ENCODE data around the gene SRP14.
"Not testable (repeated sequence)": the region's sequence is repeated elsewhere in the genome, so short reads cannot be mapped to it uniquely, and the experiment has no call there.

Gene SRP14

DNA sequence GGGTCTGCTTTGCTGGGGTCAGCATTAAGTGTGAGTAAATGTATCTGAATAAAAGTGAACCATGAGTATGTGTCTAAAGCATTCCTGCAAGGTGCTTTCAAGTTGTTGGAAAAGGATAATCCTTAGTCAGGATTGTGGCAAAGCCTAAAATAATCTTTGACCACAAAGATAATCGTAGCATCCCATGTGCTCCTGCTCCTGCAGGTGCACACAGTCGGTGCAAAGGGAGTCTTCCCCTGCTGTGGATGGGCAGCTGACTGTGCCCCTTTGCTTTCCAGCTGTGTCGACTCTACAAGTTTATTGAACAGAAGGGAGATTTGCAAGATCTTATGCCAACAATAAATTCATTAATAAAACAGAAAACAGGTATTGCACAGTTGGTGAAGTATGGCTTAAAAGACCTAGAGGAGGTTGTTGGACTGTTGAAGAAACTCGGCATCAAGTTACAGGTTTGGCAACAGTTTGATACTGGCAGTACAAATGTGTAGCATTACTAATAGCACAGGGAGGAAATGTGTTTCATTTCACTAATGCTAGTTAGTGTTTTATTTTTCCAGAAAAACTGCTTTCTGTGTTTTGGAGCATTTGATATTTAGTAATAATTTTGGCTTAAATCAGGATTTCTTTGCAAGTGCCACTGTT lies 22.6 kb downstream of the SRP14 start:
- FAIRE-seq = no peak

DNA sequence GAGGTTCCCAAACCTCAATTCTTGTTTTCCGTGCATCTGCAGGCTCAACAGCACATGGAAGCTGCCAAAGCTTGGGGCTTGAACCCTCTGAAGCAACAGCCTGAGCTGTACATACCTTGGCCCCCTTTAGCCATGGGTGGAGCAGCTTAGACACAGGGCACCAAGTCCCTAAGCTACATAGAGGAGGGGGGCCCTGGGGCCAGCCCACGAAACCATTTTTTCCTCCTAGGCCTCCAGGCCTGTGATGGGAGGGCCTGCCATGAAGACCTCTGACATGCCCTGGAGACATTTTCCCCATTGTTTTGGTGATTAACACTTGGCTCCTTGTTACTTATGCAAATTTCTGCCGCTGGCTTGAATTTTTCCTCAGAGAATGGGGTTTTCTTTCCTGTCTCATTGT lies 24.6 kb downstream of the SRP14 start:
- FAIRE-seq = no peak

GRCh38 chr15:40013372-40013771 lies 25.6 kb downstream of the SRP14 start:
- not testable (repeated sequence) for FAIRE-seq

DNA sequence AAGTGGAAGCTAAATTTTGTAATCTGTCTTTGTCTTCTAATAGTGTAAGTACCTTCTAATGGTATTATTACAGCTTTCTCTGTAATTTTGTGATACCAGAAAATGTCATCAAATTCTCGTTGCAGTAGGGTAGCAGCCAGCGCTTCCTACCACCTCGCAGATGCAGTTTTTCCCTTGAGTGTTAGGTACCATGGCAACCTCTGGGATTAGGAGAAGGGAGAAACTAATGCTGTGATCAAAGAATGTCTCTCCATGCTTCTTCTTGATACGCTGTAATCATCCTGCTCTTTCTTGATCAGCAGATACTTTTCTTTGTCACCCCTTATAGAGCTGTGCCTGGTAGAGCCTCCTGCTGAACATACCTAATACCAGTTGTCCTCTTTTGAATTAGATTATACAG lies 27.7 kb downstream of the SRP14 start:
- no peak for FAIRE-seq

GRCh38 chr15:40010686-40011085 lies 28.3 kb downstream of the SRP14 start:
- FAIRE-seq = no peak

GRCh38 chr15:40008061-40008765 lies 30.8 kb downstream of the SRP14 start:
- FAIRE-seq = no peak

DNA sequence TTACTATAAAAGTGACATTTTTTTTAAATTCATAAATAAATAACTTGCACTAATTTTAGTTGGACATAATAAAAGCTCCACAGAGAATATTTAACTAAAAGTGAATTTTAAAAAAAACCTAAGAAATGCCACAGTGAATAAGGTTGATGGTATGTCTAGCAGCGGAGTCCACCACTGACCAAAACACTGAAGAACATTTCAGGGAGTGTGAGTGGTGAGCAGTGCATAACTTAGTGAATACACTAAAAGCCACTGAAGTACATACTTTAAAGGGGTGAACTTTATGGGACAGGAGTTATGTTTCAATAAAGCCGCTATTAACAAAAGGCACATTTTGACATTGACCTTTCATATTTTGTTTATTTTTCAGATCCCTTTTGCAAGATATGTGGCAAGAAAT lies 32.3 kb downstream of the SRP14 start:
- FAIRE-seq = no peak

- no peak for FAIRE-seq
Measured at GRCh38 chr15:40006003-40006402, 33.0 kb downstream of the SRP14 start.

DNA sequence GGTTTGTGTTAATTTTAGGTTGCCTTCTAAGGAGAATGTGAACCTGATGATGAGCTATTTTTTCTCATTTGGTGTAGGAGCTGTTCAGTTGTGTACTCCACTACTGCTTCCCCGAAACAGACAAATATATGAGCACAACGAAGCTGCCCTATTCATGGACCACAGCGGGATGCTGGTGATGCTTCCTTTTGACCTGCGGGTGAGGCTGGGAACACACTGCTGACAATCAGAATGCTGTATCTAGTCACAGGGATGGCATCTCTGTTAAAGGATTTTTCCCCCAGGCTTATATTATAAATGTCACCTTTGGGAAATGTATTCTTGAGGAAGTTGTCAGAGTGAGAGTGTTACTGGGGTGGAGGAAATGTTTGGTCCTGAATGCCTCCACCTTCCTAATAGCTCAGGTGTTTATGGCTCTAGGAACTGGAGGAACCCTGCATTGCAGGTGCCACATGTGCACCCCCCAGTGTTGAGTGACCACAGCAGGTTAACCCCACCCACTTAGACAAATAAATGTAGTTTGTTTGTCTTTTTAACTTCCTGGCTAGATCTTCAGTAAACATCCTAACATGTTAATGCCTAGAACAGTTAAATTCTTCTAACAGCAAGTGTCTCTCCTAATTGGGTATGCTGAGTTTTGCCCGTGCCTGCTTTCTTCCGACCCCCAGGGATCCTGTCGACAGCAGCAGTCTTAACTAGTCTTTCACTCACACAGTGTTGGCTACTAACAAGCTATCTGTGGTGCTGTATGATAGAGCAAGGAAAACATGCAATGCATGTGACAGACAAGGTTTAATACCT lies 35.7 kb downstream of the SRP14 start:
- no peak for FAIRE-seq

- no peak for FAIRE-seq
Measured at GRCh38 chr15:40002295-40002694, 36.7 kb downstream of the SRP14 start.

- FAIRE-seq = no peak
Measured at GRCh38 chr15:39999538-40000200, 39.3 kb downstream of the SRP14 start.

DNA sequence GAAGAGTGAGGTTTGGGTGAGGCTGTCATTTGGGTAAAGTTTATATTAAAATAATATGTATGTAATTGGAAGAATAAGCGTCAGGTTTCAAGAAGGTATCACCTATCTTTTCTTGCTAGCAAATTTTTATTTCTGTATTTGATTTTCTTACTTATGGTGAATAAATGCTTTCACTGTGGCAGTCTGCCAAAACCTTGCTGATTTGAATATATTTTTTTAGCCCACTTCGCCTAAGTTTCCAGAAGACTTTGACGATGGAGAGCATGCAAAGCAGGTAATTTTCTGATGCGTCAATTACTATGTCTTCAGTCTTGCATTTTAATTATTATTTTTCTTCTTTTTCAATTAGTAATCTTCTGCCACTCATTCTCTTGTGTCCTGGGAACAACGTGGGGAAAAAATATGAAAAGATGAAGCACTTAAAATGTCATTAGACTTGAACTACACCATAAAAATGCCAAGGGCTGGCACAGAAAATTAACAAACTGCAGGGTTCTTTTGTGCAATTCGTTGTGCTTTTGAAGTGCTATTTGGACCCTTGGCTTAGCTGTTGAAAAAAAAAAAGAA lies 40.4 kb downstream of the SRP14 start:
- no peak for FAIRE-seq

DNA sequence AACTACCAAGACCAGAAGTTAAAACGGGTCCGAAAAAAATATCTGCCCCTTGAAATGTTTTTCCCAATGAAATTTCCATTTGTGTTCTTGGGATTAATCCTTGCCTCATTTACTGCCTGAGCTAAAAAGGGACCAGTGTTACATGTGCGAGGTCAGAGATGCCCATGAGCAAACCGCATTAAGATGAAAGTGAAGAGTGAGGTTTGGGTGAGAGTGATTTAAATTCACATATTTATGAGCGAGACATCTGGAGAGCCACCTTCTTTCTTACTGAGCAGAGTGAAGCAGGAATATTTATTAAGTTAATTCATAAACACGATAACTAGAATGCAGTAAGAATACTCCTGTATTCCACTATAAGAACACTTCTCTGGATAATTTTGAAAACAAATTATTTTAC lies 41.3 kb downstream of the SRP14 start:
- no peak for FAIRE-seq

DNA sequence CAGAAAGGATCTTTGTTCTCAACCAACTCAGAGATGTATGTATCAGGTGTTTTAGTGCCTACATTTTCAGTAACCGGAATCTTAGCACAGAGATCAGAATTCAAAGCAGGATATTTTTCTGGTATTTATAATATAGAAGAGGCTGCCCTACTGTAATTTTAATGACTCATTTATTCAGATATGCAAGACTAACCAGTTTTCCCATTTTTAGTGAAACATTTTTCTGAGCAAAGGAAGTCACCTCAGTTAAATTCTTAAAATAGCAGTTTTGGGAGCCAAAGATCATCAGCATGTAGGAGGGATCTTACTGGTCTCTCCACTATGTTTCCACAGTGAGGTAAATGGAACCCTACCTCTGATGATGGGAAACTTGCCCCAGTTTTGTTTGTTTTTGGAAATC lies 42.0 kb downstream of the SRP14 start:
- FAIRE-seq = no peak

GRCh38 chr15:39996228-39996627 lies 42.8 kb downstream of the SRP14 start:
- not testable (repeated sequence) for FAIRE-seq

GRCh38 chr15:39992953-39993352 lies 46.0 kb downstream of the SRP14 start:
- not testable (repeated sequence) for FAIRE-seq

- no peak for FAIRE-seq
Measured at GRCh38 chr15:39990706-39991105, 48.3 kb downstream of the SRP14 start.

GRCh38 chr15:39987821-39988220 lies 51.2 kb downstream of the SRP14 start:
- FAIRE-seq = peak; percentile 11

Measured in A204.1 (cell line).